Measurements from ENCODE around the gene ZNF670. TPM values are rescaled to one million over a fixed set of nuclear protein-coding genes. Genes with fewer than 3 reads are reported as not detected.

ZNF670 gene
- total and polyA plus RNA-seq, 9 of the 15 experiments (the other 6 are each of a cell fraction or from before 2014, with no cell fraction given) = 7.1 to 23.4 (median 11.8) TPM

DNA sequence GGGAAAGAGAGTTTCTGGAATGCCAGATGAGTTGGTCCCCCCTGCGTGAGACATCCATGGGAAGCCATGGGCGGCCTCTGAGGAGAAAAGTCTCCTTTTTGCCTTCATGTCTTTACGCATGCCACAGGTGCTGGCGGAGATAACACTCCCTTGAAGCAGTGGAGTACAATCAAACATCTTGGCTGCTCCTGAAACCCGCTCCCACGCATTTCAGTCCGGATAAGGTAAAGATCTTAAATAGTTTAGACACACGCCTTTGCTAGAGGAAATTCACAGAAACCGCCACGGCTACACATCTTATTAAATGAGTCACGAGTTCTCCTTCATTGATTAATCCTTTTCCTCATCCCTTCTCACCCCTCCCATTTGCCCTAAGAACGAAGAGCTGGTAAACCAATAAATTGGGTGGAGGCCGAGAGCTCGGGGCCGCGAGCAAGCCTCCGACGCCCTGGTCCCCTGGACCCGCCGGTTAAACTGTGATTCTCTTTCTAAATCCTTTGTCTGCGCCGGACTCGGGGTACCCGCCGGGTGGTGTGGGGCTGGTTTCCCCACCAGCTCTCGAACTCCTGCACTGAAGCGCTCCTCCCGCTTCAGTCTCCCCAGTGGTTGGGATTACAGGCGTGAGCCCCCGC is 32.1 kb upstream of the ZNF670 start (continued):
- TF ChIP-seq FOXP1 (CRISPR knock-in tag; IDR thresholded peaks at IDR 0.05) = 0 out of 2 replicates have a peak, but pooled peaks have one; percentile 51
- TF ChIP-seq ETV5 (CRISPR knock-in tag; IDR thresholded peaks at IDR 0.05; ENCODE audit: low read depth) = no peak
- peak; percentile 83 for TF ChIP-seq CCNT2 (IDR thresholded peaks at IDR 0.05; ENCODE audit: borderline replicate concordance, extremely low read depth, insufficient read length, low read depth, low read length)
- TF ChIP-seq, protein P1, sequence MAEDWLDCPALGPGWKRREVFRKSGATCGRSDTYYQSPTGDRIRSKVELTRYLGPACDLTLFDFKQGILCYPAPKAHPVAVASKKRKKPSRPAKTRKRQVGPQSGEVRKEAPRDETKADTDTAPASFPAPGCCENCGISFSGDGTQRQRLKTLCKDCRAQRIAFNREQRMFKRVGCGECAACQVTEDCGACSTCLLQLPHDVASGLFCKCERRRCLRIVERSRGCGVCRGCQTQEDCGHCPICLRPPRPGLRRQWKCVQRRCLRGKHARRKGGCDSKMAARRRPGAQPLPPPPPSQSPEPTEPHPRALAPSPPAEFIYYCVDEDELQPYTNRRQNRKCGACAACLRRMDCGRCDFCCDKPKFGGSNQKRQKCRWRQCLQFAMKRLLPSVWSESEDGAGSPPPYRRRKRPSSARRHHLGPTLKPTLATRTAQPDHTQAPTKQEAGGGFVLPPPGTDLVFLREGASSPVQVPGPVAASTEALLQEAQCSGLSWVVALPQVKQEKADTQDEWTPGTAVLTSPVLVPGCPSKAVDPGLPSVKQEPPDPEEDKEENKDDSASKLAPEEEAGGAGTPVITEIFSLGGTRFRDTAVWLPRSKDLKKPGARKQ (CRISPR knock-in tag; IDR thresholded peaks at IDR 0.05) = no peak
- peak in 1 of 2 experiments; percentile 62; a peak in 2 of 4 replicates for TF ChIP-seq SRF (CRISPR knock-in tag; IDR thresholded peaks at IDR 0.05)
- TF ChIP-seq MTA1 (IDR thresholded peaks at IDR 0.05; ENCODE audit: borderline replicate concordance) = peak; percentile 78
- TF ChIP-seq, protein P2, sequence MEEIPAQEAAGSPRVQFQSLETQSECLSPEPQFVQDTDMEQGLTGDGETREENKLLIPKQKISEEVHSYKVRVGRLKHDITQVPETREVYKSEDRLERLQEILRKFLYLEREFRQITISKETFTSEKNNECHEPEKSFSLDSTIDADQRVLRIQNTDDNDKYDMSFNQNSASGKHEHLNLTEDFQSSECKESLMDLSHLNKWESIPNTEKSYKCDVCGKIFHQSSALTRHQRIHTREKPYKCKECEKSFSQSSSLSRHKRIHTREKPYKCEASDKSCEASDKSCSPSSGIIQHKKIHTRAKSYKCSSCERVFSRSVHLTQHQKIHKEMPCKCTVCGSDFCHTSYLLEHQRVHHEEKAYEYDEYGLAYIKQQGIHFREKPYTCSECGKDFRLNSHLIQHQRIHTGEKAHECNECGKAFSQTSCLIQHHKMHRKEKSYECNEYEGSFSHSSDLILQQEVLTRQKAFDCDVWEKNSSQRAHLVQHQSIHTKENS (CRISPR knock-in tag; IDR thresholded peaks at IDR 0.05) = no peak
- TF ChIP-seq TRIM24 (IDR thresholded peaks at IDR 0.05) = peak; percentile 77 to 87
- 0 out of 2 replicates have a peak, but pooled peaks have one; percentile 33 for TF ChIP-seq ZNF589 (CRISPR knock-in tag; IDR thresholded peaks at IDR 0.05; ENCODE audit: low read depth)
- TF ChIP-seq, protein P3, sequence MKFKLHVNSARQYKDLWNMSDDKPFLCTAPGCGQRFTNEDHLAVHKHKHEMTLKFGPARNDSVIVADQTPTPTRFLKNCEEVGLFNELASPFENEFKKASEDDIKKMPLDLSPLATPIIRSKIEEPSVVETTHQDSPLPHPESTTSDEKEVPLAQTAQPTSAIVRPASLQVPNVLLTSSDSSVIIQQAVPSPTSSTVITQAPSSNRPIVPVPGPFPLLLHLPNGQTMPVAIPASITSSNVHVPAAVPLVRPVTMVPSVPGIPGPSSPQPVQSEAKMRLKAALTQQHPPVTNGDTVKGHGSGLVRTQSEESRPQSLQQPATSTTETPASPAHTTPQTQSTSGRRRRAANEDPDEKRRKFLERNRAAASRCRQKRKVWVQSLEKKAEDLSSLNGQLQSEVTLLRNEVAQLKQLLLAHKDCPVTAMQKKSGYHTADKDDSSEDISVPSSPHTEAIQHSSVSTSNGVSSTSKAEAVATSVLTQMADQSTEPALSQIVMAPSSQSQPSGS (CRISPR knock-in tag; IDR thresholded peaks at IDR 0.05) = no peak
- no peak for TF ChIP-seq ATF1 (CRISPR knock-in tag; IDR thresholded peaks at IDR 0.05)
- TF ChIP-seq ATF1 (tag; IDR thresholded peaks at IDR 0.05) = peak; percentile 60
- no peak for TF ChIP-seq RFX1 (IDR thresholded peaks at IDR 0.05)
- TF ChIP-seq, protein P4, sequence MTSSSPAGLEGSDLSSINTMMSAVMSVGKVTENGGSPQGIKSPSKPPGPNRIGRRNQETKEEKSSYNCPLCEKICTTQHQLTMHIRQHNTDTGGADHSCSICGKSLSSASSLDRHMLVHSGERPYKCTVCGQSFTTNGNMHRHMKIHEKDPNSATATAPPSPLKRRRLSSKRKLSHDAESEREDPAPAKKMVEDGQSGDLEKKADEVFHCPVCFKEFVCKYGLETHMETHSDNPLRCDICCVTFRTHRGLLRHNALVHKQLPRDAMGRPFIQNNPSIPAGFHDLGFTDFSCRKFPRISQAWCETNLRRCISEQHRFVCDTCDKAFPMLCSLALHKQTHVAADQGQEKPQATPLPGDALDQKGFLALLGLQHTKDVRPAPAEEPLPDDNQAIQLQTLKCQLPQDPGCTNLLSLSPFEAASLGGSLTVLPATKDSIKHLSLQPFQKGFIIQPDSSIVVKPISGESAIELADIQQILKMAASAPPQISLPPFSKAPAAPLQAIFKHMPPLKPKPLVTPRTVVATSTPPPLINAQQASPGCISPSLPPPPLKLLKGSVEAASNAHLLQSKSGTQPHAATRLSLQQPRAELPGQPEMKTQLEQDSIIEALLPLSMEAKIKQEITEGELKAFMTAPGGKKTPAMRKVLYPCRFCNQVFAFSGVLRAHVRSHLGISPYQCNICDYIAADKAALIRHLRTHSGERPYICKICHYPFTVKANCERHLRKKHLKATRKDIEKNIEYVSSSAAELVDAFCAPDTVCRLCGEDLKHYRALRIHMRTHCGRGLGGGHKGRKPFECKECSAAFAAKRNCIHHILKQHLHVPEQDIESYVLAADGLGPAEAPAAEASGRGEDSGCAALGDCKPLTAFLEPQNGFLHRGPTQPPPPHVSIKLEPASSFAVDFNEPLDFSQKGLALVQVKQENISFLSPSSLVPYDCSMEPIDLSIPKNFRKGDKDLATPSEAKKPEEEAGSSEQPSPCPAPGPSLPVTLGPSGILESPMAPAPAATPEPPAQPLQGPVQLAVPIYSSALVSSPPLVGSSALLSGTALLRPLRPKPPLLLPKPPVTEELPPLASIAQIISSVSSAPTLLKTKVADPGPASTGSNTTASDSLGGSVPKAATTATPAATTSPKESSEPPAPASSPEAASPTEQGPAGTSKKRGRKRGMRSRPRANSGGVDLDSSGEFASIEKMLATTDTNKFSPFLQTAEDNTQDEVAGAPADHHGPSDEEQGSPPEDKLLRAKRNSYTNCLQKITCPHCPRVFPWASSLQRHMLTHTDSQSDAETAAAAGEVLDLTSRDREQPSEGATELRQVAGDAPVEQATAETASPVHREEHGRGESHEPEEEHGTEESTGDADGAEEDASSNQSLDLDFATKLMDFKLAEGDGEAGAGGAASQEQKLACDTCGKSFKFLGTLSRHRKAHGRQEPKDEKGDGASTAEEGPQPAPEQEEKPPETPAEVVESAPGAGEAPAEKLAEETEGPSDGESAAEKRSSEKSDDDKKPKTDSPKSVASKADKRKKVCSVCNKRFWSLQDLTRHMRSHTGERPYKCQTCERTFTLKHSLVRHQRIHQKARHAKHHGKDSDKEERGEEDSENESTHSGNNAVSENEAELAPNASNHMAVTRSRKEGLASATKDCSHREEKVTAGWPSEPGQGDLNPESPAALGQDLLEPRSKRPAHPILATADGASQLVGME (CRISPR knock-in tag; IDR thresholded peaks at IDR 0.05) = no peak
- peak in 1 of 2 experiments; percentile 62; a peak in 1 of 4 replicates for TF ChIP-seq TEAD1 (CRISPR knock-in tag; IDR thresholded peaks at IDR 0.05)
- no peak for TF ChIP-seq TSC22D4 (tag; IDR thresholded peaks at IDR 0.05)

Data from K562 (cell line).